DMS 273 treated with DMSO at 0.1 percent for 48 hours (cell line): ENCODE data around the gene PGM1.
A peak's percentile ranks its signal among the peaks of the same experiment; 100 is the strongest.

Experiments
- DNase-seq: peaks from one replicate; lab custom pipeline; 2025; lab: John Stamatoyannopoulos, UW

Gene PGM1

DNA sequence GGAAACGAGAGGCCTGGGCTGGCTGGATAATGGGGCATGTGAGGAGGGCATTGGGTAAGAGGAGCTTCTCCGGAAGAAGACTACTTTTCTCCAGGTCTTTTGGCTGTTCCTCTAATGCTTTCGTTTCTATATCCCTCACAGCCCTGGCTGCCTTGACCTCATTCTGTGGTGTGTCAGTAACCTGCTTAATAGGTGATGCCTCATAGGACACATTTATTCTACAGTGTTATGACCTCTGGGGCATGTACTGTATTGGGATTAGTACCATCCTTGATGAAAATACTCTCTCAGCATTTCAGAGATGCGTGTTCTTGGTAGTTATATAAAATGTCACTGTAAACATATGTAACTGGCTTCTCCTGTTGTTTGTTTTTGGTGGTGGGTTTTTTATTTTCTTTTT lies 40.1 kb downstream of the PGM1 start:
- DNase-seq, result no peak

DNA sequence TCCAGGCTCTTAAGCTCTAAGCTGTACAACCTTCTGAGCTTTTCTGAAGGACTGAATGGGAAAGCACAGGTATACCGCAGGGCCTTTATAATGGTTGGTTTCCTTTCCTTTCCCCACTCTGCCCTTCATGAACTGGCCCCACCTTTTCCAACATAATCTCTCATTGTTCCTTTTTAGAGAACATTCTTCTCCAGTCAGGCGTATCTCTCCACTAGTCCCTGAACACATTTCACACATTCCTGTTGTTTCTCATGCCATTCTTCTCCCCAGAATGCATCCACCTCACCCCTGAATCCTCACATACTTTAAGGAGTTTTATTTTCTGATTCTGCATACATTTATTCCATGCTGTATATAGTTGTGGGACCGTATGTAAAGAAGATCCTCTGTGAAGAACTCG lies 41.3 kb downstream of the PGM1 start:
- no peak for DNase-seq

DNA sequence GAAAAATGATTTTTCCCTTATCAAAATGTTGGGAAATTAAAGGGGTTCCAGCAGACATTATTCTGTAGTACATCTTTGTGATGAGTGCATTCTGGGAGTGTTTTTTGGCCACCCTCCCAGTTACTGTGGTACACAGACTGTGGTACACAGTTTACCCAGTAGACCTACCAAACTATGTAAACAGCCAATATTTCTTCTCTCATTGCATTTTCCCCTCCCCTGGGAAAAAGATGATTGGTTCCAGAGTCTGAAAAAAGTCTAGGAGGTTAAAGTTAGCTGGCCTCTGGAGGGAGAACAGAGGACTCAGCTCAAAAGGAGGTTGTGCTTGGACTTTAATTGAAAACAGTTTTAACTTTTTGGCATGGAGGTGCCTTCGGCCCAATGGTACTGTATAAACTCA lies 42.5 kb downstream of the PGM1 start:
- DNase-seq, result no peak

DNA sequence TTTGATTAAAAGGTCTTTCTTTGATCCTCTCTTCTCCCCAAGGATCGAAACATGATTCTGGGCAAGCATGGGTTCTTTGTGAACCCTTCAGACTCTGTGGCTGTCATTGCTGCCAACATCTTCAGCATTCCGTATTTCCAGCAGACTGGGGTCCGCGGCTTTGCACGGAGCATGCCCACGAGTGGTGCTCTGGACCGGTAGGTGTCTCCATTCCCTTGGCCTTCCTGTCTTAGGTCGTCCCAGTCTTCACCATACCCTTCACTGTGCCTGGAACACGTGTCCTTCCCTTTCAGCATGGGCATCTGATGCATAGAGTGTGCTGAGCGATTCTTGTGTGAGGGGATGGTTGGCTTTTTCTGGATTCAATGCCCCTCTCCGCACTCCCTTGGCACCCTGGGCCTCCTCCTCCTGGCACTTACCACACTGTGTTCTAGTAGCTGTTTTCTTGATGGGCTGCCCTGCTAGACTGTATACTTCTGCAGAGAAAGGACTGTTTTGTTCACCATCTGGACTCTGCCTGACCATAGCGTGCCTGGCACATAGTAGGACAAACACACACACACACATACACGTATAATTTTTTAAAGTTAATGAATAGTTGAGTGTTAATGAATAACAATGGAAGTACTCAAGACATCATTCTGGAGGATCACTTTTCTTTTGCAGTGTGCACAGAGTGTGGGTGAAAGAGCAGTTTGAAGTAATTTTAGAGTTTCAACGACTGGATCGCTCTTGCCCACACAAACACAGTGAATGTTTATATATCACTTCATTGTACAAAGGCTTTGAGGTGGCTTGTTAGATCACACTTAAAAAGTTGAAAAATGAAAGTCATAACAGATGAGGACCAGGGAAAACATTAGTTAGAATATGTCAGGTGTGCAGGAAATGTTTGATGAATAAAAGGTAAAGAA lies 43.2 kb downstream of the PGM1 start:
- no peak for DNase-seq

DNA sequence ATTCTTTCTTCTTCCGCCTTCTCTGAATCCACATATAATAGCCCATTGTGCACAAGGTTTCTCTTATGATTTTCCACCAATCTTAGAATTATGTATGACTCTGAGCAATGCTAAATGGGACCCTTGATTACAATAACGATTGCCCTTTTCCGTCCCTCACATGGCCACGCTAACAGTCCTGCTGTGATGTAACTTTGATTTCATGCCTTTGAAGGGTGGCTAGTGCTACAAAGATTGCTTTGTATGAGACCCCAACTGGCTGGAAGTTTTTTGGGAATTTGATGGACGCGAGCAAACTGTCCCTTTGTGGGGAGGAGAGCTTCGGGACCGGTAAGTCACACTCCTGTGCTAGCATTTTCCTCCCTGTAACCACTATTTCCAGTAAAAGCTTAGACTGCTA lies 45.3 kb downstream of the PGM1 start:
- DNase-seq, result no peak

DNA sequence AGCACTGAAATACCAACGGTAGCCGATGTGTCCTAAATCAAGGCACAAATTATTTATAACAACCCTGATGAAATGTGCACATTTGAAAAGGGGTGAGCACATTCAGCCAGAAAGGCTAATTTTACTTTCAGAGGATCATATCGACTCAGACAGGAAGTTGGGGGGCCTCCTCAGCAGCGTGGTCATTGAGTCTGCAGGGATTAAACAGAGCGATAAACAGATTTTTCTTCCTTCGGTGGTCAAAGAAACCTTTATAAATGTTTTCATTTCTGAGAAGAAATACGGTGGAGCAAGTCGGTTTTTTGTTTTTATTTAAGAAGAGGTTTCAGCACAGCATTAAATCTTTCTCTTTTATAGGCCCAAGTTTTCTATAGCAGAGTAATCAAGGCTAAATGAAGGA lies 45.7 kb downstream of the PGM1 start:
- no peak for DNase-seq

DNA sequence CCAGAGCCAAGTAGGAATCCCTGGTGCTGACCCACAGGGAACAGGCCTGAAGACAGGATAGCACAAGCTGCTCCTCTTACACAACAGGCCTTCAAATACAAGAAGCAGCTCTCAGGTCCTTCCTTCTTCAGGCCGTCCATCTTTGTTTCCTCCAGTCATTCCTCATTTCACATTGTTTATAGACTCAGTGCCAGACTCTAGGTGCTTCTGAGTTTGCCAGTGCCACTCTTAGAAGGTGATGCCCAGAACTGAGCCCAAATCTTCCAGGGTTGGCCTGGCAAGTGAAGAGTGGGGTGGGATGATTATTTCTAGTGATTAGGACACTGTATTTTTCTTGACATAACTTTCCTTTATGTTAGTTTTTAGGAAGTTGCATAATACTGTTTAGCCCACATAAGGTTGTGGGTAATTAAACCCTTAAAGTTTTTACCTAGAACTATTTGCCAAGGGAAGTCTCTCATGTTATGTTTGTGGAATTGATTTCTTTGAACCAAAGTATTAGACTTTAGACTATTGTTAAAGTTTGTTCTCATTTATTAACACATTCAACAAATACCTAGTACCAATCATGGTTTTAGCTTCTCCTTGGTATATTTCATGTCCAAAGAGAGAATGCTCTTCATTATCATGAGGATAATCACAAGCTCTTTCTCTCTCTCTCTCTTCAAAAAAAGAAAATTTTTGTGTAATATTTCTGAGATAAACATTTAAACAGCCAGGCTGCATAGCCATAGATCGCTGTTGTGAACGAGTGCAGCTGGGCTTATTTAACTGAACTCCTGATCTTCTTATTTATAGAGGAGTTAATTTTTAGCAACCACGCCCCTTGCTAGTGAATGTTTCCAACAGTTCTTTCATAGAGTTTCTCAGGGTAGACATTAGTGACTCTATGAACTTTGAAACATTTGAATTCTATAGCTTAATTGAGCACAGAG lies 47.7 kb downstream of the PGM1 start:
- DNase-seq, result no peak

DNA sequence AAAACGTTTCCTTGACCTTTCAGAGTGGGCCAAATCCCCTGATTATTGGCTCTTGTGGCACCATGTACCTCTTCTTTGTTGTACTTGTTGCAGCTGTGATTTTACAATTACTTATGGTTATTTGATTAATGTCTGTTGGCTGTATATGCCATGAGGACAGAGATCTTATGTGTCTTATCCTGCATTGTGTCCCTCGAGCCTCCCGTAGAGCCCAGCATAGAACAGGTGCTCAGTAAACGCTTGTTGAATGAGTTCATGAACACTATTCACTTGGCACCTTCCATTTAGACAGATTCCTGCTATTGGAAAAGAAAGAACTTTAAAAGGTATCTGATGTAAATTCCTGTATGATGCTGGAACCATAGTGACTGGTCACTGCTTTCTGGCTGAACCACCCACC lies 48.4 kb downstream of the PGM1 start:
- DNase-seq, result no peak

DNA sequence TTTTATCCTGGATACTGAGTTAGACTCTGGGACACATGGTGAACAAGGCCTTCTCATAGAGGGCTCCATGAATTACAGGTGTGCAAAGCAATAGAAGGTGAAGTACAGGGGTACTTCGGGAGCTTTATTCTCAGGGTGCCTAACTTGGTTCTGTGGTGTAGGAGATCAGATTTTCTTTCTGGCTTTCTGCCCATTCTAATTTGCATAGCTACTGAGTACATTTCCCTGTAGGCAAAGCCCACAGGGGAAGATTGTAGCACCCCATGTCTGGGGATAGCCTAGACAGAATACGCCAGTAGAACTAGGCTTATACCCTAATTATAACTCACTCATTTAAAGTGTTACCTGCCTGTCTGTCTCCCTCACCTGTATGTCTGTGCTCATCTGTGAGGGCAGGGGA lies 49.7 kb downstream of the PGM1 start:
- DNase-seq, result no peak

DNA sequence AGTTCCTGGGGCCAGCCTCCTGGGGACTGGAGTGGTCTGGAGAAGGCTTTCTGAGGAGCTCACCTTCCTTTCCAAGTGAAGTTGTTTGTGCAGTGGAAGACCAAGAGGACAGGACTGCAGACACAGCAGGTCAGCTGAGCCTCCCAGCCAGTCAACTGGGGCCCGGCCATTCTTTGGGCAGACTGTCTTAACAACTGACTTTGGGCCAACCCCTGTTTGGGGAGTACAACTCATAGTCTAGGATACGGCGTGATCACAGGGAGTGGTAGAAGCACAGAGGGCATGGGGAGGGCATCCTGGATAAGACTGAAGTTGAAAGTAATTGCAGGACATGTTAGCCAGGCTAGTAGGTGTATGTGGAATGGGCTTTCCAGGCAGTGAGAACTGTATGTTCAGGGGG lies 50.3 kb downstream of the PGM1 start:
- no peak for DNase-seq

DNA sequence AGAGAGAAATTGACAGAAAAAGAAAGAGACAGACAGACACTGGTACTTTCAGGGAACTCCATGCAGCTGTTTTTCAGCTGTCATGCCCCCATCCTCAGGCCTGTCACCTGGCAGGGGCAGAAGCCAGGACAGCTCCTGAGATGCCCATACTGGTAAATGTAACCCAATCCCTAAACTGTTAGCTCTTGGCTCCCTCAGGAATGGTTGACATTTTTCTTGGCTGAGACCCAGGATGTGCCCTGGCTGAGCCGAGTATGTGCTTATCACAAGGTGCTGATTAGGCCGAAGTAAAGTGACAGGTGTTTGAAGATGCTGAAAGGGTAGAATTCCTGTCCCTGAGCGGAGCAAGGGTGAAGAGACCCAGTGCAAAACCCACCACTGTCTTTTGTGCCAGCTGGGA lies 50.7 kb downstream of the PGM1 start:
- peak; percentile 44 for DNase-seq

DNA sequence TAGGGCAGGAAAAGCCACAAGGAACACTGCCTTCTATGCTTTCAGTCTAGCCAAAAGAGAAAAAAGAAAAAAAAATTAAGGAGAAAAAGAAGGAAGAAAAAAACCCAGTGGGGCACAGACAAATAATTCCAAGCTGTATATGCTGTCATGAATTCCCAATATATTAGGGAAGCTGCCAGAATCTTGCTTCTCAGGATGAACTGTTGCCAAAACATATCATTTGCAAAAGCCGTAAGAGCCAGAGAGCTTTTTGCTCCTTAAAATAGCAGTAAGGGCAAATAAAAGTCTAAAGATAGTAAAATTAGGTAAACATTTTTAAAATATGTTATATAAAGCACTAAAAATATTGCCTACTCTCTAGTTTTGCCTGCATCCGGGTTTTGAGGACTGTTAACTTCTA lies 52.1 kb downstream of the PGM1 start:
- DNase-seq, result no peak

DNA sequence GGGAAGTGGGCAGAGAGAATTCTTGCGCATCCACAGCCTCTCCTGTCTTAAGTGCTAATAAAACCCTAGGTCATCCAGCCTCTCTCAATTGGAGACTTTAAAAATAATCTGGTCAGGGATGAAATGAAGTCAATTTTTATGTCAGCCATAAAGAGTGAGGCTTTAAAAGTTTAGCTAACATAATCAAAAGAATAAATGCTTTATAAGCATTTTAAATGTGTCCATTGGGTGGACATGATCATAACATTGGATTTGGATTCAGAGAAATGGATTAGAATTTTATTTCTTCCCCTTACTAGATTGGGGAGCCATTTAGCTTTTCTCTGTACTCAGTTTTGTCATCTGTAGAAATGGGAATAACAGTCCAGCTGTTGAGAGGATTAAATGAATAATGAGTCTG lies 55.5 kb downstream of the PGM1 start:
- DNase-seq, result no peak

DNA sequence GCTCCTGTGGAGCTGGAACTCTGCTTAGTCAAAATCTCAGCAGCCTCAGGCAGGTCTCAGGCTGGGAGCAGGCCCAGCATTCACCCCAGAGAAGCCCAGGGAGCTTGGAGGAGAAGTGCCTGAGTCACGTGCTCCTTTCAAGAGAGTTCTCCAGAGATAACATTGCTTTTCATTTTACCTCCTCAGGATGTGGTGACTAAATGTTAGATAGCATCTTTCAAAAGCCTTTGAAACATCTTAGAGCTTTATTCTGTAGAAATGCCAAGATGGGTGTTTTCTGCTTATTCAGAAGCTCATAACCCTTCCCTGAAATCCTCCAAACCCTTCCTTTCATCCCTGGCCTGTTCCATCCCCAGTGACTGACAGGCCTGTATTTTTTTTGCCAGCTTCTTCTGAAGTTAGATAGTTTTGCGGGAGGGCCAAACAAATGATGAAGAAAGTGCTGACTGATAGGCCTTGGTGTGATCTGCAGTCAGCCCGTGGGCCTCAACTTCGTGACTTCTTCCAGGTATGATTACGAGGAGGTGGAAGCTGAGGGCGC lies 58.0 kb downstream of the PGM1 start:
- no peak for DNase-seq

DNA sequence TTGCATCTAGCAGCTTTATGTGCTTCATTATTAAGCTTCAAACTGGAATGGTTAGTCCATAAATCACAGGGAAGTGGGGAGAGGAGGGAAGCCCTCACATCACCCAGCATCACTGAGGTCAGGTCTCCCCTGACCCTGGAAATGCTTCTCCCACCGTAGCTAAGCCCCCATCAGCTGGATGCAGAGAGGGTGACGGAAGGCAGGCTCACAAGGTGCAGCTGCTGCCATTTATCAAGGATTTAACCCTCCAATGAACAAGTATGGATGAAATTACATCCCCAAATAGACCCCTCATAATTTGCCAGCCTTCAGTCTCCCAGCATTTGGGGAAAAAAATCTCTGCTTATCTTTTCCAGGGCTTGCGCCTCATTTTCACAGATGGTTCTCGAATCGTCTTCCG lies 60.8 kb downstream of the PGM1 start:
- no peak for DNase-seq

DNA sequence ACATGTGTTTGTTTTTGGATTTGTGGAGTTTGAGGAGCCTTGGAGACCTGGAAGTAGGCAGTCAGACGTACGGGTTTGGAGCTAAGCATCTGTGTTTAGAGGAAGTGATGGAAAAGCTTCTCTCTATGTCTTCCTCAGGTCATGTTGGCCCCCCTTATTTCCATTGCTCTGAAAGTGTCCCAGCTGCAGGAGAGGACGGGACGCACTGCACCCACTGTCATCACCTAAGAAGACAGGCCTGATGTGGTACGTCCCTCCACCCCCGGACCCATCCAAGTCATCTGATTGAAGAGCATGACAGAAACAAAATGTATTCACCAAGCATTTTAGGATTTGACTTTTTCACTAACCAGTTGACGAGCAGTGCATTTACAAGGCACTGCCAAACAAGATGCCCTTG lies 66.2 kb downstream of the PGM1 start:
- no peak for DNase-seq

DNA sequence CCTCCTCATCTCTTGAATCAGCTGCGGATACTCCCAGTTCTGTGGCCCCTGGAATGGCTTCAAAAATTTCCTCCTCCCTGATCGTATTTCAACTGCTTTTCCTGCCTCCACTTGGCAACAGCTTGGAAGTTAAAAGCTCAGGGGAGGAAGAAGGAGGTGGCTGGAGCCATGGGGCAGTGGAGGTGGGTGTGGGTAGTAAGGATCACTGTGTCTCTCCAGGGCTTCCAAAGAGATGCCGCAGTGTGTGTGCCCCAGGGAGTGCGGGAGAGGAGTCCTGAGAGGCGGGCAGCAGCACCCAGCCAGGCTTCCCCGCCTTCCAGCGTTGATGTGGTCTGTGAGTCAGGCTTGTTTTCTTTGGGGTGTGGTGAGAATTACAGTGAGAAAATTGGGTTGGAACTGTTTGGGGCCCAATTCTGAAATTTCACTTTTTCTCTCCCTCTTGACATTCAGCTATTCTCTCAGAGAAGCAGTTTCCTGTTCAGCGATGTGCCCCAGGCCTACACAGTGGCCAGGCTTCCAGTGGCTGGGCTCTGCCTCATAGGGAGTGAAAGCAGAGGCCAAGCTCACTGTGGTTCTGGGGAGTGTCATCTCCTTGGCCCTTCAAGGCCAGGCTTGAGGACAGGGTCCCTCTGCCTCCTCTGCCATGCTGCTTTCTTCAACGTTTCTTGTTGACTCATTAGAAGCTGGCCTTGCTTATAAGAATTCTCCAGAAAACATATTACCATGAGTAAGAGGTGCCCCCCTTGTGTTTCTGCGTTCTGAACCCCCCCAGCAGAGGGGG lies 69.0 kb downstream of the PGM1 start:
- no peak for DNase-seq

DNA sequence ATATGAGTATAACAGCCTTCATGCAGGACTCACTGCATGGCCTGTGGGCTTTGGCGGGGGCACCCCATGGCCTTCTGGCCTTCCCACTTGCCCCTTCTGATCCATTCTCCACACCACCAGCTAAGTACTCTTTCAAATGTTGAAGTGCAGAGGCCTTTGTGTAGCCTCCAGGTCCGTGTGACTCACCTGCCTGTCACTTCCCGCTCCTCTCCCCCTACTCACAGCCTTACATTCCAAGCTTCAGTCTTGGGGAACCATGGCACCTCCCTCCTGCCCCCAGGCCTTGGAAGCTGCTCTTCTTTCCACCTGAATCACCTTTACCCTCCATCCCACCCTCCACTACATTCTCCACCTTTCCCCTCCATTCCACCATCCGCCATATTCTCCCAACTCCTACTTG lies 69.6 kb downstream of the PGM1 start:
- no peak for DNase-seq

DNA sequence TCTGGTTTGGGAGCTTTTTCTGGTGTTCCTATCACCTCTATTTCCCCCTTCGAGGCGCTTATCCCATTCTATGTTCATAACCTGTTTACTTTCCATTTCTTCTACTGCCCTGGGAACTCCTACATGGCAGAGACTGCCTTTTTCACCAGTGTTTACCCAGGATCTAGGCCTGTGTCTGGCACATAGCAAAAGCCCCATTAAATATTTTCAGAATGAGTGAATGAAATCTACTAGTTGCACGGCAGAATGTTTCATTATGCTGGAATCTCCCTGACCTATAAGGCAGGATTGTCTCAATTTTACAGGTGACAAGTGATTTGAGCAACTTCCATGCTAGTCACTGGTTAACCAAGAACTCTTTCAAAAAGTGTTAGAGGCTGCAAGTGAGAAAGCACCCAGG lies 70.1 kb downstream of the PGM1 start:
- DNase-seq, result no peak

DNA sequence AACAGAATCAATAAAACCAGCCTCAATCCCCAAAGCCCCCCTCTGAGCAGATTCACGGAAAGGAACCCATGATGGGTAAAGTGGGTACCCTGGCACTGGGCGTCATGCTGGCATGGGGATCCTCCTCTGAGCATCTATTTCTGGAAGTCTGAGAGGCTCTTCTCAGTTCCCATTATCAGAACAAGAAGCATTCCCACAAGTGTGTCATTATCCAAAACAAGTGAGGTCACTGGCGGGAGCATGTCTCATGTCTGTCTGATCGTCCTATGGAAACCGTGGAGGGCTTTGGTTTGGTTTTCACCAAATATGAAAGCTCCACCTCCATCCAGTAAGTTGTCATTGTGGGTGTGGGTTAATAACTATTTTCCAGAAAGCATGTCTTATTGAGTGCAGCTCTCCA lies 70.7 kb downstream of the PGM1 start:
- no peak for DNase-seq

DNA sequence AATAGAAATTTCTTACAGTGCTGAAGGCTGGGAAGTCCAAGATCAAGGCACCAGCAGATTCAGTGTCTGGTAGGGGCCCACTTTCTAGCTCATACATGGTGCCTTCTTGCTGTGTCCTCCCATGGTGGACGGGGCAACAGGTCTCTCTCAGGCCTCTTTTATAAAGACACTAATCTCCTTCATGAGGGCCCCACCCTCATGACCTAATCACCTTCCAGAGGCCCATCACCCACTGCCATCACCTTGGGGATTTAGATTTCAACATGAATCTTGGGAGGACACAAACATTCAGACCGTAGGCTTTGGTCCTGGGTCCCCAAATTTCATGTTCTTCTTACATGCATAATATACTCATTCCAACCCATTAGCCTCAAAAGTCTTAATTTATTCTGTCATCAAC lies 71.5 kb downstream of the PGM1 start:
- DNase-seq, result no peak

DNA sequence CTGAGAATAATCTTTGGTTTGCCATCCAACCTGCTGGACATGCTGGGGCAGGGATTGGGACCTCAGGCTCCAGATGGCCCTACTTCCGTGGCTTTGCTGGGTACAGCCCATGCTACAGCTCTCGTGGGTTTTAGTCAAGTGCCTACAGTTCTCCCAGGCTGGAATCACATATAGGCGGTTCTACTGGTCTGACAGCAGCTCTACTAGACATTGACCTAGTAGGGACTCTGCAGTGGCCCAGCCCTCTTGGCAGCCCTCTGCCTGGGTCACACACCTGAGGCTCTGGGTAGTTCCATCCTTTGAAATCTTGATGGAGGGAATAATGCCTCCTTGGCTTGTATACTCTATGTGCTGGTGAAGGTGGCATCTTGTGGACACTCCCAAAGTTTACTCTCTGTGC lies 72.2 kb downstream of the PGM1 start:
- no peak for DNase-seq
